ENCODE data around the gene GPX3.

The GPX3 gene

DNA sequence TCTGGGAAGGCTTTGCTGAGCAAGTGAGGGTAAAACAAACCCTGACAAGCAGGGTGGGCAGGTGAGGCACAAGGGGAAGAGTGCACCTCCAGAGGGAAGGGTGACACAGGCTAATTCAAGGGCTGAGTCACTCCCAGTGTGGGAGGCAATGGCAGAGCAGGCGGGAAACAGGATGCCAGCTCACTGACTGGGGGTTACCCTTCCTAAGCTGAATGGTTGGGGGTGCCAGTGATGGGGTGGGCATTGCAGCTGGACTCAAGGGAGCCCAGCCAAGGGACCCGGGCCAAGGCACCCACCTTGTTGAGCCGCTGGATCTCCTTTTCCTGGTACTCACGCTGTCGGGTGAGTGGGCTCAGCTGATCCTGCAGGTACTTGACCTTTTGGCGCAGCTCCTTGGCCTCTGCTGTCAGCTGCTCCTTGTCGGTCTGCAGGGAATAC lies 18.4 kb downstream of the GPX3 start:
- TF ChIP-seq CTCF (IDR thresholded peaks at IDR 0.05; ENCODE audit: insufficient read depth, low read length, poor library complexity, severe bottlenecking): no peak
- DNase-seq (ENCODE audit: extremely low read depth, insufficient read length): no peak
- no peak overlapping the region for H3K4me3 ChIP-seq (replicated peaks; ENCODE audit: low read depth, low read length)
- H3K27me3 ChIP-seq (replicated peaks; ENCODE audit: control insufficient read depth, insufficient read depth, low read length): no peaks in the 10 kb centered on the region
- peaks cover 70% of the 10 kb centered on the region for H3K36me3 ChIP-seq (ENCODE audit: control insufficient read depth, insufficient read depth, low read length)

DNA sequence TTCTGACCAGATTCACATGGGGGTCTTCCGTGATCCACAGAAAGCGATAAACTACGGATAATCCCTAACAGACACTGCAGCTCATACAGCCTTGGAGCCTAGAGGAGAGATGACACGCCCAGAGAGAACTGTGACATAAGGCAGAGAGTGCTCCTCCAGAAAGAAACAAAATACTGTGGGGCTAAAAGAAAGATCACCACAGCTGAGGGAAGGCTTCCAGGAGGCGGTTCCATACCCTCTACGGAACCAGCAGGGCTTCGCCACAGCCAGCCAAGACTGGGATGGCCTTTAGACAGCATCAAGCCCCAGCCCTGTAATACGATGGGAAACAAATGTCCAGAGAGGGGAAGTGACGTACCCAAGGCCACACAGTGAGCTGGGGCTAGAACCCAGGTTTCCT lies 19.3 kb downstream of the GPX3 start:
- TF ChIP-seq CTCF (IDR thresholded peaks at IDR 0.05; ENCODE audit: insufficient read depth, low read length, poor library complexity, severe bottlenecking): no peak
- Histone ChIP-seq H3K4me3 (replicated peaks; ENCODE audit: low read depth, low read length) (no peak overlapping the region), H3K27me3 (replicated peaks; ENCODE audit: control insufficient read depth, insufficient read depth, low read length) (no peaks in the 10 kb centered on the region), H3K36me3 (ENCODE audit: control insufficient read depth, insufficient read depth, low read length) (peaks cover 64% of the 10 kb centered on the region)
- no peak for DNase-seq (ENCODE audit: extremely low read depth, insufficient read length)

DNA sequence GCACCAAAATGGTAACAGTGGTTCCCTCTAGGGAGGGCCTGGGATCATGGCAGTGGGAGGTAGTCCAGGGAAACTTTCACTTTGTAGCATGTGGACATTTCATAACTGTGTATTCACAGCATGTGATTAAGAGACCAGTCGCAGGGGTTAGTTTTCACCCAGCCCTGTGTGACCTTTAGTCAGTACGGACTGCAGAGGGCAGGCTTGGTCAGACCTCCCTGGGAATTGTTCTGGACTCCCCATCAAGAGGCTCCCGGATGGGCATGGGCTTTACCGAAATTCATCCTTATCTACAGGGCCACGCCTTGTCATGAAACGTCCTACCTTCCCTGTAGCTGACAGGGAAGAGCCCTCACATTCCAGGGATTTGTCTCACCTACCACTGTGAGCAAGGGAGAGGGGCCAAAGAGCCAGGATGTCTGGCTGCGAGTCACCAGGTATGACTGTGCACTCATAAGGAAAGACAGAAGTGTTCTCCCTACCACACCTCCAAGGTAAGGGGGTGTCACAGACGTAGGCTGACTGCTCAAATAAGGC lies 19.9 kb downstream of the GPX3 start:
- Histone ChIP-seq H3K36me3 (ENCODE audit: control insufficient read depth, insufficient read depth, low read length) (peaks cover 60% of the 10 kb centered on the region), H3K4me3 (replicated peaks; ENCODE audit: low read depth, low read length) (no peak overlapping the region), H3K27me3 (replicated peaks; ENCODE audit: control insufficient read depth, insufficient read depth, low read length) (no peaks in the 10 kb centered on the region)
- no peak for DNase-seq (ENCODE audit: extremely low read depth, insufficient read length)
- TF ChIP-seq CTCF (IDR thresholded peaks at IDR 0.05; ENCODE audit: insufficient read depth, low read length, poor library complexity, severe bottlenecking): no peak

GRCh38 chr5:151041577-151042268 lies 21.3 kb downstream of the GPX3 start:
- DNase-seq (ENCODE audit: extremely low read depth, insufficient read length): no peak
- no peak overlapping the region for H3K4me3 ChIP-seq (replicated peaks; ENCODE audit: low read depth, low read length)
- peaks cover 58% of the 10 kb centered on the region for H3K36me3 ChIP-seq (ENCODE audit: control insufficient read depth, insufficient read depth, low read length)
- no peaks in the 10 kb centered on the region for H3K27me3 ChIP-seq (replicated peaks; ENCODE audit: control insufficient read depth, insufficient read depth, low read length)
- TF ChIP-seq CTCF (IDR thresholded peaks at IDR 0.05; ENCODE audit: insufficient read depth, low read length, poor library complexity, severe bottlenecking): no peak

DNA sequence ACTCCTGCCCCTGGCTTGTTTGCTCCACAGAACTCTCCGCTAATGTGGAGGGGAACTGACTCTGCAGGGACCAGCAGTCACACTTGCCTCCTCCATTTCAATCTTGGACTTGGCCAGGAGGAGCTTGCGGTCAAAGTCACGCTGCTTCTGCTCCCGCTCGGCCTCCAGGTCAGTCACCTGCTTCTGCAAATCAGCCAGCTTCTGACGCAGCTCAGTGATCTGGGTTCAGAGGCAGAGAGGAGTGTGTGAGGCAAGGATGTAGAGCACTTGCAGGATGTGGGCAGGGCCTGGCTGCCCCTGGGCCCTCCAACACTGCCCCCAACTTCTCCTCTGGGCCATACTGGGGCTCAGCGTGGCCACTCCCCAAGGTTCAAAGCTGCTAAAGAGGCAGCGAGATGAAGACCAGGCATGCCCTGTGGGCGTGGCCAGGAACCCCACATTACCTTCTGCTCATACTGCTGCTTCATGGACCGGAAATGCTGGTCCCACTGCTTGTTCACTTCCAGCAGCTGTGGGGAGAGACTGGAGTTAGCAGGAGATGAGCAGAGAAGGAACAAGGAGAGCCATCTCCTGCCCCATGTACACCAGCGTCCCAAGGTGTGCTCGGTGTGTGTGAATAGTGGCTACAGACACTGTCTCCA lies 22.2 kb downstream of the GPX3 start:
- Histone ChIP-seq H3K36me3 (ENCODE audit: control insufficient read depth, insufficient read depth, low read length) (peaks cover 57% of the 10 kb centered on the region), H3K27me3 (replicated peaks; ENCODE audit: control insufficient read depth, insufficient read depth, low read length) (no peaks in the 10 kb centered on the region), H3K4me3 (replicated peaks; ENCODE audit: low read depth, low read length) (no peak overlapping the region)
- no peak for TF ChIP-seq CTCF (IDR thresholded peaks at IDR 0.05; ENCODE audit: insufficient read depth, low read length, poor library complexity, severe bottlenecking)
- no peak for DNase-seq (ENCODE audit: extremely low read depth, insufficient read length)

All from GM06990 (cell line).